GM10847 (cell line): ENCODE measurements around the gene WRAP53.

ENCODE experiments used
- POLR2A ChIP-seq: IDR thresholded peaks from 2 replicates; pipeline ENCODE4 v1.6.1; 2011; ENCODE audit not compliant: insufficient read length; ENCODE audit errors: extremely low read depth

The WRAP53 gene

DNA sequence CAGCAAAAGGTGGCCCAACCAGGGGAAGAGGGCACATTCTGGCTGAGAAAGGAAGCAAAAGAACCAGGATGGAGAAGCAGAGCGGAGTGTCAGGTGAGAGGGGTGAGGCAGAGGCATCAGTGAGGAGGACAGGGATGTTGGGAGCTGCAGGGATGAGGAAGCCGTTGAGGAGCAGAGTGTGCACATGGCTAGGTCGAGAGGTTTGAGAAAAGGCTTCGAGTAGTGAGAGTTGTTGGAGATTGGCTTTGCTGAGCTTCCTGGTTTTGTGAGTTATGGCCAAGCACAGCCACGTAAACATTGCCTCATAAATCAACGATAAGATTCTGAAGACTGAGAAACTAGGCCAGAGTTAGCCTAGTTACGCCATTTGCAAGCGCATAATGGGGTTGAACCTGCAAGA is 56.1 kb downstream of the WRAP53 start:
- TF ChIP-seq POLR2A: no peak

DNA sequence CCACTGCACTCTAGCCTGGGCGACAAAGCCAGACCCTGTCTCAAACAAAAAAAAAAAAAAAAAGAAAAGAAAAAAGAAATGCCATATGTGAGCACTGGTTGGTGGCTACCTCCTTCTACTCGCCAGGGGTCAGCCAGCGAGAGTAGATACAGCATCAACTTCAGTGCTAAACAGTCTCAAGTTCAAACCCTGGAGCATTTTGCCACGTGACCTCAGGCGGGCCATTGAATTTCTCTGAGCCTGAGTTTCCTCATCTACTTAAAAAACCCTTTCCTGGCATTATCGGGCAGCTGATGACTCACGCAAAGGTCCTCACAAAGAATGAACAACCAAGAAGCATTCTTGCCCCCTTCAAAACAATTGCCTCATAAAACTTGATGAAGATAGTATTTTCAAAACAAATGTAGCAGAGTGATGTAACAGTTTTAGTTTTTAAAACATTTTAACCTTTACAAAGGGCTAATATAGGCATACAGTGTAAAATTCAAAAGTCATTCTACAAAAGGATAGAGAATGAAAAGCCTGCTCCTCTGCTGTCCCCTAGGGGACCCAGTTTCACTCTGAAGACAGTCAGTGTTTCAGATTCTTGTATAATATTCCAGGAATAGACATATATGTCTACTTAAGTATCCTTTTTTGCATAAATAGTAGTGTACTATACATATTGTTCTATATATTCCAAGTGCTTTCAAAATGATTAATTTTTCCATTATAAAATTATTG is 57.6 kb downstream of the WRAP53 start:
- TF ChIP-seq POLR2A: no peak

DNA sequence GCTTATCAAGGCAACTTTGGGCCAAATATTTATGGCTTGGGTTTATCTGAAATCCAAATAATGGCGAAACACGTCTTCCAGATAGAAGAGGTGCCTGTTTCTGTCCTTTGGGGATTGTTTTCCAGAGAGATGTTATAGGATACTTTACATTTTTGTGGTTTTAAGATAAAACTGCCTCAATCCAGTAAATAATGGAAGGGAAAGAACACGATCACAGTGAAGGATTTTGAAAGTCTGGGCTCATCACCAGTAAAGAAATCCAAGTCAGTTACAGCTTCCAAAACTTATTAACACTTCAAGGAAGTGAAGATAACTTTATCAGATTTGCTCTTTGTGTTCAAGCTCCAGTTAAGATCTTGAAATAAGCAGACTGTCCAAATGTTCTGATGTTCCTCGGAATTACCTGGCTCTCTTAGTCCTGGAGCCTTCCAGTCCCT is 59.4 kb downstream of the WRAP53 start:
- TF ChIP-seq POLR2A: no peak

DNA sequence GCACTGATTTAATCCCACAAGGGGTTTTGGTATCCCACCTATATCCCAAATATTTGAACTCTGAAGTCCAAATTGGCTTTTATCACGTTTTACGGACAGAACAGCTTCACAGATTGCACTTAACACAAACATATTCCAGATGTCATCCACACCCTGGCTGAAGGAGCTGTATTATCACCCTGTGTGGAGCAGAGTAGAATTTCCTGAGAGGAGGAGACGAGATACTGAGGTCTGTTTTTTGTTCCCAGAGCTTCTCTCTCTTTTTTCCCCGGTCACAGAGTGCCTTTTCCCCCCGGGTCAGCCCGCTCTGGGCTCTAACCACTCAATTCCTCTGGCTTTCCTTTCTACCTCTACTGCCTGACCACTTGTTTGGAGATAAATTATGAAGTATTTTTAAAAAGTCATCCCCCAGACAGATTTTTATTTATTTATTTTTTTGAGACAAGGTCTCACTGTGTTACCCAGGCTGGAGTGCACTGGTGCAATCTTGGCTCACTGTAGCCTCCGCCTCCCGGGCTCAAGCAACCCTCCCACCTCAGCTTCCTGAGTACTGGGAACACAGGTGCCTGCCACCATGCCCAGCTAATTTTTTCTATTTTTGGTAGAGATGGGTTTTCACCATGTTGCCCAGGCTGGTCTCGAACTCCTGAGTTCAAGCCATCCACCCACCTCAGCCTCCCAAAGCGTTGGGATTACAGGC is 59.9 kb downstream of the WRAP53 start:
- TF ChIP-seq POLR2A: no peak

DNA sequence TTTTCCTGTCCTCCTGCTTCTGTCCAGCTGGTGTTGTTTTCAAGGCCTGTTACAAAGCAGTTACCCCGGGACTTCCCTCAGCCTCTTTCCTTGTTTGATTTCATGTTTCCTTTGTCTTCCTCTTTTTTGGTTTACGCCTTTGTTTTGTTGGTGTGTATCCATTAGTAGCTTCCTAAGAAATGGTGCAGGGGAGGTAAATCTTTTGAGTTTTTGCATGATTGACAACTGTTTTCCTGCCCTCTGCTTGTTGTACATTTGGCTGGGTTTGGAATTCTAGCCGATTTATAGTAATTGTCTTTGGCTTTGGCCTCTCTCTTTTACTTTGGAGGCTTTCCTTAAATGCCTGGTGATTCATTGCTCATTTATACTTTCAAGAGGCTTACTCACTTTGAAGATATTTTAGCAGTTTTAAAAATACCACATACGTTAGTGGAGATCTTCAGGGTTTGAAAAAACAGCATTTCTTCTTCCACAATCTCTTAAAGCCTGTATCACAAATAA is 62.1 kb downstream of the WRAP53 start:
- TF ChIP-seq POLR2A: no peak
